ENCODE data around the gene FYN. TPM values are rescaled to one million over a fixed set of nuclear protein-coding genes. Genes with fewer than 3 reads are reported as not detected.

Gene FYN
- total and polyA plus RNA-seq, 2 of the 8 experiments (the other 6 are each of a cell fraction or from before 2014, with no cell fraction given) = 46.8 to 97.2 TPM

DNA sequence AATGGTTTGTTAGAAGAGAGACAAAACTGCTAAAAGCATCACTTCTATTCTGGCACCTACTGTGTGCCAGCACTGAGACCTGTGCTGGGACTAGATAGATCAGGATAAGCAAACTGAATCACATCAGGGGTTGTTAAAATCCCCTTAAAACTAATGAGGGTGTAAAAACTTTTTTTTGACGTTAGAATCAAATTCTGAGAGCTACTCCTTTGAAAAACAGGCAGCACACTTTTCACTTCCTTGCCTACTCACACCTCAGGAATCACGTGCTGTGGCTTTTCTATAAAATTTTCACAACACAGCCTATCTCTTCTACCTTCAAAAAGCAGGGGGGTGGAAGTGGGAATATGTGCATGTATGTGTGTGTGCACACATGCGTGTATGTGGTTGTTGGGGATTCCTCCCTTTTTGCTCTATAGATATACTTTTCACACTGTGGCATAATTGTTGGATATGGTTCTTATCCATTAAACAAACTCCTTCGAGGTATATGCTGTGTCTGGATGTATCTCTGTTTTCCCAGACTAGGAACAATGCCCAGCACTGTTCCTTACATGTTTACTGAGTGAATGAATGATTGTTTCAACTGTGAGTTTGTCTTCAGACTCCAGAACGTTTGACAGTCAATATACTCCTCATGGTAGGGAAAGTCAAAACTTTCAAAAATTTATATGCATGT, 105.4 kb downstream of the FYN start (continued):
- TF ChIP-seq PHF8 (conservative IDR thresholded peaks at IDR 0.05; ENCODE audit: low read depth, low read length) (no peak), MAFK (IDR thresholded peaks at IDR 0.05; ENCODE audit: low read depth, low read length) (no peak), CBX8 (IDR thresholded peaks at IDR 0.05; ENCODE audit: borderline replicate concordance, low read depth, low read length) (no peak), CTCF (IDR thresholded peaks at IDR 0.05; ENCODE audit: control extremely low read depth in 1 of 3, insufficient read depth in 1 of 3, low read depth in 1 of 3, low read length in 3 of 3) (no peak), SP1 (IDR thresholded peaks at IDR 0.05; ENCODE audit: low read depth, low read length) (no peak), EGR1 (IDR thresholded peaks at IDR 0.05; ENCODE audit: borderline replicate concordance, low read depth, low read length) (no peak), POLR2A (IDR thresholded peaks at IDR 0.05; ENCODE audit: control extremely low read depth in 1 of 2, low read depth in 2 of 2, low read length in 2 of 2) (no peak)
- TF ChIP-seq, protein P1, sequence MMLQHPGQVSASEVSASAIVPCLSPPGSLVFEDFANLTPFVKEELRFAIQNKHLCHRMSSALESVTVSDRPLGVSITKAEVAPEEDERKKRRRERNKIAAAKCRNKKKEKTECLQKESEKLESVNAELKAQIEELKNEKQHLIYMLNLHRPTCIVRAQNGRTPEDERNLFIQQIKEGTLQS (IDR thresholded peaks at IDR 0.05; ENCODE audit: insufficient read depth, low read depth, low read length) = no peak
